Stimulated activated CD4-positive, alpha-beta T cell treated with anti-CD3 and anti-CD28 coated beads, Interleukin-15, amount 100 ng/mL, for 24 hours (primary cell): ENCODE measurements around the gene POR.
"Not testable (repeated sequence)": the region's sequence is repeated elsewhere in the genome, so short reads cannot be mapped to it uniquely, and the experiment has no call there.

Source experiments
- DNase-seq: peaks from one replicate; pipeline ENCODE4 v3.0.0-alpha.2; 2020

The POR gene

GRCh38 chr7:75993689-75994387, 78.9 kb downstream of the POR start:
- peak; percentile 17 for DNase-seq

GRCh38 chr7:75994388-75995051, 79.6 kb downstream of the POR start, which contains the start of gene TMEM120A:
TSS of gene TMEM120A (minus strand) at chr7:75994595. CDS start at chr7:75994570, 25 bp downstream.
- DNase-seq = peak; percentile 98

GRCh38 chr7:75995052-75995471, 80.1 kb downstream of the POR start:
- no peak for DNase-seq

GRCh38 chr7:75995996-75996395, 81.0 kb downstream of the POR start:
- DNase-seq = no peak

GRCh38 chr7:75996476-75996875, 81.5 kb downstream of the POR start:
- DNase-seq = no peak

GRCh38 chr7:75998038-75998437, 83.1 kb downstream of the POR start:
- DNase-seq = no peak

- DNase-seq = no peak
Measured at GRCh38 chr7:76000566-76000965, 85.6 kb downstream of the POR start.

- DNase-seq = no peak
Measured at GRCh38 chr7:76002139-76002538, 87.2 kb downstream of the POR start.

- no peak for DNase-seq
Measured at GRCh38 chr7:76002822-76003221, 87.9 kb downstream of the POR start.

- no peak for DNase-seq
Measured at GRCh38 chr7:76003351-76003750, 88.4 kb downstream of the POR start.

- not testable (repeated sequence) for DNase-seq
Measured at GRCh38 chr7:76005004-76005403, 90.0 kb downstream of the POR start.

- DNase-seq = peak; percentile 20
Measured at GRCh38 chr7:76008156-76008687, 93.3 kb downstream of the POR start.

- no peak for DNase-seq
Measured at GRCh38 chr7:76009672-76010600, 95.0 kb downstream of the POR start.

- no peak for DNase-seq
Measured at GRCh38 chr7:76011442-76011861, 96.5 kb downstream of the POR start.

- DNase-seq = no peak
Measured at GRCh38 chr7:76016191-76016947, 101.4 kb downstream of the POR start.

GRCh38 chr7:76018520-76018919, 103.6 kb downstream of the POR start:
- not testable (repeated sequence) for DNase-seq

- peak; percentile 78 for DNase-seq
Measured at GRCh38 chr7:76020031-76020714, 105.2 kb downstream of the POR start.

- DNase-seq = no peak
Measured at GRCh38 chr7:76022026-76022780, 107.2 kb downstream of the POR start.

GRCh38 chr7:76023002-76023401, 108.0 kb downstream of the POR start:
- no peak for DNase-seq

- not testable (repeated sequence) for DNase-seq
Measured at GRCh38 chr7:76029682-76030081, 114.7 kb downstream of the POR start.

GRCh38 chr7:76031964-76032363, 117.0 kb downstream of the POR start:
- DNase-seq = no peak
